ENCODE data around the gene CYP26B1.

The CYP26B1 gene

DNA sequence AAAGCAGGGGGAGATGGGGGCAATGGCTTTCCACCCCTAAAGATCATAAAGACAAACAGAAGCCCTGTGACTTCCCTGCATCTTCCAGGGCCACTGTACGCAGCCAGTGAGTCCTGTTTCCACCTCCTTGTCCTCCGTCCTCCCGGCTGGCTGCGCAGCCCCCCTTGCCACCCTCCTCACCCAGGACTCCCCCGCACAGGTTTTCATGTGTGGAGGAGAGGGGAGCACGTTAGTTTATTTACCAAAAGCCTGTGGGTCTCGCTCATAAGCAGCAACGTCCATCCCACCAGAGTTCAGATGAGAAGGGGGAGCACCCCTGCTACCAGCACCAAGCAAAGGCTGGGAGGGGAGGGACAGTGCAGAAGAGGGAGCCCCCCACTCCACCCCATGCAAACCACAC lies 11.7 kb downstream of the CYP26B1 start:
- Histone ChIP-seq H3K27me3 (ENCODE audit: control insufficient read depth in 3 of 3, insufficient read depth in 3 of 3, low read depth in 1 of 3, low read length in 3 of 3) (peaks cover 0 to 37% (median 0%) of the 10 kb centered on the region in 3 experiments), H3K27ac (replicated peaks; ENCODE audit: low read length) (peak overlapping the region; percentile 51), H4K8ac (ENCODE audit: low read depth, low read length) (no peak overlapping the region), H3K79me1 (ENCODE audit: low read depth, low read length) (no peaks in the 10 kb centered on the region), H3K4ac (ENCODE audit: low read length) (no peak overlapping the region), H3K18ac (ENCODE audit: low read length) (peak overlapping the region; percentile 91), H3K36me3 (replicated peaks in 1 of 2; ENCODE audit: control insufficient read depth in 2 of 2, insufficient read depth in 2 of 2, low read length in 2 of 2) (no peaks in the 10 kb centered on the region), H3K4me3 (ENCODE audit: low read length in 2 of 2) (no peak overlapping the region), H2BK5ac (ENCODE audit: low read length) (peak overlapping the region; percentile 31), H3K9me3 (replicated peaks in 1 of 2; ENCODE audit: control insufficient read depth in 2 of 2, insufficient read depth in 1 of 2, low read depth in 1 of 2, low read length in 2 of 2) (no peaks in the 10 kb centered on the region), H3K23ac (ENCODE audit: low read depth, low read length, poor library complexity) (no peak overlapping the region), H3K4me1 (ENCODE audit: control insufficient read depth in 2 of 2, insufficient read depth in 1 of 2, low read depth in 1 of 2, low read length in 2 of 2) (peaks cover 10 to 29% of the 10 kb centered on the region in 2 donors), H2AK5ac (ENCODE audit: low read depth, low read length) (no peak overlapping the region), H2BK12ac (ENCODE audit: low read length) (peak overlapping the region; percentile 76), H3K14ac (ENCODE audit: low read length) (no peak overlapping the region), H2BK120ac (ENCODE audit: low read depth, low read length) (peak overlapping the region; percentile 77), H4K91ac (ENCODE audit: low read depth, low read length, poor library complexity) (no peak overlapping the region), H3K9ac (ENCODE audit: low read depth, low read length, poor library complexity) (peak overlapping the region; percentile 53), H2BK15ac (ENCODE audit: low read length) (peak overlapping the region; percentile 75), H2AFZ (ENCODE audit: low read length) (peak overlapping the region; percentile 65), H3K4me2 (ENCODE audit: insufficient read depth, low read length, poor library complexity, severe bottlenecking) (no peak overlapping the region)
- WGBS, 2 donors (ENCODE audit: extremely low coverage in 2 of 2, insufficient read length in 2 of 2, insufficient replicate concordance in 1 of 2), result no CpG with 5 or more reads among the region's 8 CpGs
- no peak for DNase-seq (ENCODE audit: low spot score)

GRCh38 chr2:72134997-72135800 lies 12.5 kb downstream of the CYP26B1 start:
- H3K9ac ChIP-seq (ENCODE audit: low read depth, low read length, poor library complexity), result peak overlapping the region; percentile 51
- no peak overlapping the region for H4K91ac ChIP-seq (ENCODE audit: low read depth, low read length, poor library complexity)
- no peak overlapping the region for H3K23ac ChIP-seq (ENCODE audit: low read depth, low read length, poor library complexity)
- no peak for DNase-seq (ENCODE audit: low spot score)
- H3K36me3 ChIP-seq (replicated peaks in 1 of 2; ENCODE audit: control insufficient read depth in 2 of 2, insufficient read depth in 2 of 2, low read length in 2 of 2), result no peaks in the 10 kb centered on the region
- H3K4me3 ChIP-seq (ENCODE audit: low read length in 2 of 2), result no peak overlapping the region
- no peaks in the 10 kb centered on the region for H3K79me1 ChIP-seq (ENCODE audit: low read depth, low read length)
- H2BK15ac ChIP-seq (ENCODE audit: low read length), result peak overlapping the region; percentile 92
- no peak overlapping the region for H3K27ac ChIP-seq (replicated peaks; ENCODE audit: low read length)
- no peak overlapping the region for H3K14ac ChIP-seq (ENCODE audit: low read length)
- WGBS, 2 donors (ENCODE audit: extremely low coverage in 2 of 2, insufficient read length in 2 of 2, insufficient replicate concordance in 1 of 2), result no CpG with 5 or more reads among the region's 19 CpGs
- H3K18ac ChIP-seq (ENCODE audit: low read length), result peak overlapping the region; percentile 81
- H2BK120ac ChIP-seq (ENCODE audit: low read depth, low read length), result peak overlapping the region; percentile 48
- H3K27me3 ChIP-seq (ENCODE audit: control insufficient read depth in 3 of 3, insufficient read depth in 3 of 3, low read depth in 1 of 3, low read length in 3 of 3), result peaks cover 0 to 37% (median 0%) of the 10 kb centered on the region in 3 experiments
- H2AFZ ChIP-seq (ENCODE audit: low read length), result no peak overlapping the region
- peaks cover 10 to 35% of the 10 kb centered on the region in 2 donors for H3K4me1 ChIP-seq (ENCODE audit: control insufficient read depth in 2 of 2, insufficient read depth in 1 of 2, low read depth in 1 of 2, low read length in 2 of 2)
- no peak overlapping the region for H4K8ac ChIP-seq (ENCODE audit: low read depth, low read length)
- H2BK12ac ChIP-seq (ENCODE audit: low read length), result peak overlapping the region; percentile 95
- H3K9me3 ChIP-seq (replicated peaks in 1 of 2; ENCODE audit: control insufficient read depth in 2 of 2, insufficient read depth in 1 of 2, low read depth in 1 of 2, low read length in 2 of 2), result no peaks in the 10 kb centered on the region
- H3K4ac ChIP-seq (ENCODE audit: low read length), result no peak overlapping the region
- no peak overlapping the region for H3K4me2 ChIP-seq (ENCODE audit: insufficient read depth, low read length, poor library complexity, severe bottlenecking)
- peak overlapping the region; percentile 76 for H2AK5ac ChIP-seq (ENCODE audit: low read depth, low read length)
- peak overlapping the region; percentile 49 for H2BK5ac ChIP-seq (ENCODE audit: low read length)

DNA sequence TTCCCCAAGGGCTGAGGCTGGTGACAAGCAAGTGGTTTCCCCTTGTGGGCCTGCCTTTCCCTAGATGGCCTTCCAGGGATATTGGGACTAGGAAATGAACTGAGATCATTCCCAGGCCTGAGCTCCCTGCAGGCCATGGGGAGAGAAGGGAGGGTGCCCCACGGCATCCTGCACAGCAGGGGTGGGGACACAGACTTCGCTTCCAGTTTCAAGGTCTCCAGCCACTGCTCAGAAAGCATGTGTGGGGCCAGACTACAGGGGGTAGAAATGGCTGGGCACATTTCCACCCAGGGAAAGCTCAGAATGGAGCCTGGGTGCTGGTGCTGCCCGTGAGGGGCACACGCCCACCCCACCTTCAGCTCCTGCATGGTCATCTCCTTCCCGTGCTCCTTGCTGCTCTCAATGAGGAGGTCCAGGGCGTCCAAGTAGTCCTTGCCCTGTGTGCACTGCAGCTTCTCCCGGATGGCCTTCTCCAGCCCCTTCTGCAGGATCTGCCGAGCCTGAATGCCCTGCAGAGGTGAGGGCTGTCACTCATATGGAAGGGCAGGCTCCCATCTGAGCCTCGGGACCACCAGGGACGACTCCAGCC lies 13.2 kb downstream of the CYP26B1 start:
- no peak overlapping the region for H3K4ac ChIP-seq (ENCODE audit: low read length)
- H2AFZ ChIP-seq (ENCODE audit: low read length), result no peak overlapping the region
- no peaks in the 10 kb centered on the region for H3K36me3 ChIP-seq (replicated peaks in 1 of 2; ENCODE audit: control insufficient read depth in 2 of 2, insufficient read depth in 2 of 2, low read length in 2 of 2)
- no peak overlapping the region for H3K23ac ChIP-seq (ENCODE audit: low read depth, low read length, poor library complexity)
- H3K9ac ChIP-seq (ENCODE audit: low read depth, low read length, poor library complexity), result no peak overlapping the region
- no peak overlapping the region for H2BK5ac ChIP-seq (ENCODE audit: low read length)
- peaks cover 0 to 37% (median 0%) of the 10 kb centered on the region in 3 experiments for H3K27me3 ChIP-seq (ENCODE audit: control insufficient read depth in 3 of 3, insufficient read depth in 3 of 3, low read depth in 1 of 3, low read length in 3 of 3)
- H4K91ac ChIP-seq (ENCODE audit: low read depth, low read length, poor library complexity), result no peak overlapping the region
- H3K4me2 ChIP-seq (ENCODE audit: insufficient read depth, low read length, poor library complexity, severe bottlenecking), result no peak overlapping the region
- H3K79me1 ChIP-seq (ENCODE audit: low read depth, low read length), result no peaks in the 10 kb centered on the region
- peaks cover 10 to 39% of the 10 kb centered on the region in 2 donors for H3K4me1 ChIP-seq (ENCODE audit: control insufficient read depth in 2 of 2, insufficient read depth in 1 of 2, low read depth in 1 of 2, low read length in 2 of 2)
- H2BK12ac ChIP-seq (ENCODE audit: low read length), result peak overlapping the region; percentile 95
- no peak overlapping the region for H3K14ac ChIP-seq (ENCODE audit: low read length)
- peak overlapping the region; percentile 68 for H3K18ac ChIP-seq (ENCODE audit: low read length)
- H3K4me3 ChIP-seq (ENCODE audit: low read length in 2 of 2), result no peak overlapping the region
- no CpG with 5 or more reads among the region's 10 CpGs for WGBS, 2 donors (ENCODE audit: extremely low coverage in 2 of 2, insufficient read length in 2 of 2, insufficient replicate concordance in 1 of 2)
- DNase-seq (ENCODE audit: low spot score), result no peak
- H2BK120ac ChIP-seq (ENCODE audit: low read depth, low read length), result peak overlapping the region; percentile 48
- peak overlapping the region; percentile 92 for H2BK15ac ChIP-seq (ENCODE audit: low read length)
- H3K9me3 ChIP-seq (replicated peaks in 1 of 2; ENCODE audit: control insufficient read depth in 2 of 2, insufficient read depth in 1 of 2, low read depth in 1 of 2, low read length in 2 of 2), result no peaks in the 10 kb centered on the region
- H3K27ac ChIP-seq (replicated peaks; ENCODE audit: low read length), result no peak overlapping the region
- H2AK5ac ChIP-seq (ENCODE audit: low read depth, low read length), result peak overlapping the region; percentile 76
- no peak overlapping the region for H4K8ac ChIP-seq (ENCODE audit: low read depth, low read length)

- no peak overlapping the region for H3K14ac ChIP-seq (ENCODE audit: low read length)
- peaks cover 0 to 32% (median 0%) of the 10 kb centered on the region in 3 experiments for H3K27me3 ChIP-seq (ENCODE audit: control insufficient read depth in 3 of 3, insufficient read depth in 3 of 3, low read depth in 1 of 3, low read length in 3 of 3)
- H2BK5ac ChIP-seq (ENCODE audit: low read length), result no peak overlapping the region
- no peak overlapping the region for H3K4me3 ChIP-seq (ENCODE audit: low read length in 2 of 2)
- no peak overlapping the region for H3K27ac ChIP-seq (replicated peaks; ENCODE audit: low read length)
- H3K9ac ChIP-seq (ENCODE audit: low read depth, low read length, poor library complexity), result no peak overlapping the region
- H4K8ac ChIP-seq (ENCODE audit: low read depth, low read length), result no peak overlapping the region
- H3K9me3 ChIP-seq (replicated peaks in 1 of 2; ENCODE audit: control insufficient read depth in 2 of 2, insufficient read depth in 1 of 2, low read depth in 1 of 2, low read length in 2 of 2), result no peaks in the 10 kb centered on the region
- H3K4me2 ChIP-seq (ENCODE audit: insufficient read depth, low read length, poor library complexity, severe bottlenecking), result no peak overlapping the region
- H3K36me3 ChIP-seq (replicated peaks in 1 of 2; ENCODE audit: control insufficient read depth in 2 of 2, insufficient read depth in 2 of 2, low read length in 2 of 2), result no peaks in the 10 kb centered on the region
- H2AK5ac ChIP-seq (ENCODE audit: low read depth, low read length), result peak overlapping the region; percentile 83
- no peak overlapping the region for H2BK12ac ChIP-seq (ENCODE audit: low read length)
- DNase-seq (ENCODE audit: low spot score), result no peak
- peak overlapping the region; percentile 61 for H3K18ac ChIP-seq (ENCODE audit: low read length)
- peak overlapping the region; percentile 86 for H2BK15ac ChIP-seq (ENCODE audit: low read length)
- no peaks in the 10 kb centered on the region for H3K79me1 ChIP-seq (ENCODE audit: low read depth, low read length)
- H2BK120ac ChIP-seq (ENCODE audit: low read depth, low read length), result no peak overlapping the region
- no peak overlapping the region for H3K4ac ChIP-seq (ENCODE audit: low read length)
- no peak overlapping the region for H4K91ac ChIP-seq (ENCODE audit: low read depth, low read length, poor library complexity)
- H3K23ac ChIP-seq (ENCODE audit: low read depth, low read length, poor library complexity), result peak overlapping the region; percentile 14
- H2AFZ ChIP-seq (ENCODE audit: low read length), result no peak overlapping the region
- peaks cover 10 to 39% of the 10 kb centered on the region in 2 donors for H3K4me1 ChIP-seq (ENCODE audit: control insufficient read depth in 2 of 2, insufficient read depth in 1 of 2, low read depth in 1 of 2, low read length in 2 of 2)
- WGBS, 2 donors (ENCODE audit: extremely low coverage in 2 of 2, insufficient read length in 2 of 2, insufficient replicate concordance in 1 of 2), result no CpG with 5 or more reads among the region's 11 CpGs
Observed at GRCh38 chr2:72133721-72134407, 13.8 kb downstream of the CYP26B1 start.
